Neural cell (in vitro differentiated cells): ENCODE measurements around the gene GFRA1. TPM values are rescaled to one million over a fixed set of nuclear protein-coding genes. Genes with fewer than 3 reads are reported as not detected.

Source experiments
- H2AFZ ChIP-seq: fragments of 200-600, 300-800 bp; sonication (generic), shearing (Covaris generic); 2 replicates; pipeline ENCODE4 v1.6.0; 2014; ENCODE audit warnings: low read depth, mild to moderate bottlenecking, antibody characterized with exemption, low read length, moderate library complexity
- H3F3A ChIP-seq: fragments of 200-600 bp; shearing (Covaris generic); 2 replicates; pipeline ENCODE4 v1.6.1; 2016; ENCODE audit warnings: mild to moderate bottlenecking, moderate library complexity, mixed read lengths, antibody characterized with exemption, low read length; ENCODE audit not compliant: insufficient read depth, poor library complexity, severe bottlenecking
- H3K27ac ChIP-seq: fragments of 200-600, 300-800 bp; sonication (generic), shearing (Covaris generic); 2 replicates; pipeline ENCODE4 v1.5.1; 2014; ENCODE audit warnings: mild to moderate bottlenecking, low read length, moderate library complexity
- H3K27me3 ChIP-seq: fragments of 300-800, 200-600 bp; sonication (generic), shearing (Covaris generic); 2 replicates; pipeline ENCODE4 v1.6.0; 2014; ENCODE audit warnings: mild to moderate bottlenecking, low read depth, low read length, moderate library complexity; ENCODE audit not compliant: insufficient read depth
- H3K36me3 ChIP-seq: fragments of 300-800, 200-600 bp; sonication (generic), shearing (Covaris generic); 2 replicates; pipeline ENCODE4 v1.5.1; 2014; ENCODE audit warnings: mild to moderate bottlenecking, antibody characterized with exemption, low read length, moderate library complexity; ENCODE audit not compliant: insufficient read depth
- H3K4me2 ChIP-seq: fragments of 300-800, 200-600 bp; sonication (generic), shearing (Covaris generic); 2 replicates; pipeline ENCODE4 v1.6.0; 2014; ENCODE audit warnings: mild to moderate bottlenecking, low read length
- H3K4me3 ChIP-seq: fragments of 300-800, 200-600 bp; sonication (generic), shearing (Covaris generic); 2 replicates; pipeline ENCODE4 v1.5.1; 2014; ENCODE audit warnings: mild to moderate bottlenecking, low read length, moderate library complexity
- H3K79me2 ChIP-seq: fragments of 200-600 bp; shearing (Covaris generic); replicated peaks from 2 replicates; pipeline ENCODE4 v1.6.0; 2014; ENCODE audit warnings: mild to moderate bottlenecking, low read length, moderate library complexity; ENCODE audit not compliant: insufficient read depth
- H3K9ac ChIP-seq: fragments of 300-800, 200-600 bp; sonication (generic), shearing (Covaris generic); 2 replicates; pipeline ENCODE4 v1.6.1; 2016; ENCODE audit warnings: mild to moderate bottlenecking, low read length, mixed read lengths
- H3K9me2 ChIP-seq: fragments of 200-600 bp; shearing (Covaris generic); 2 replicates; pipeline ENCODE4 v1.6.1; 2016; ENCODE audit warnings: mild to moderate bottlenecking, low read length, mixed read lengths; ENCODE audit not compliant: insufficient read depth
- H3K9me3 ChIP-seq: fragments of 200-600, 300-800 bp; sonication (generic), shearing (Covaris generic); 2 replicates; pipeline ENCODE4 v1.6.1; 2016; ENCODE audit warnings: mild to moderate bottlenecking, mixed run types, low read length, moderate library complexity, mixed read lengths
- H4K20me1 ChIP-seq: fragments of 200-600 bp; shearing (Covaris generic); 2 replicates; pipeline ENCODE4 v1.6.1; 2016; ENCODE audit warnings: mild to moderate bottlenecking, mixed run types; ENCODE audit not compliant: insufficient read depth
- CTCF ChIP-seq: fragments of 450-650 bp; IDR thresholded peaks from 2 replicates; pipeline ENCODE4 v1.5.1; 2014; ENCODE audit warnings: antibody characterized with exemption, mild to moderate bottlenecking, moderate library complexity; ENCODE audit not compliant: poor library complexity, severe bottlenecking
- EP300 ChIP-seq: fragments of 450-650 bp; conservative IDR thresholded peaks from 2 replicates; pipeline ENCODE4 v1.6.1; 2014; ENCODE audit warnings: antibody characterized with exemption, mild to moderate bottlenecking, moderate library complexity; ENCODE audit not compliant: poor library complexity, severe bottlenecking
- EZH2 ChIP-seq: fragments of 200-600, 300-800 bp; shearing (Covaris generic), sonication (generic); IDR thresholded peaks from 2 replicates; pipeline ENCODE4 v1.6.1; 2014; ENCODE audit warnings: antibody characterized with exemption, low read length, borderline replicate concordance, mild to moderate bottlenecking; ENCODE audit not compliant: insufficient read depth, poor library complexity, severe bottlenecking
- MXI1 ChIP-seq: fragments of 450-650 bp; conservative IDR thresholded peaks from 2 replicates; pipeline ENCODE4 v1.6.1; 2014; ENCODE audit warnings: antibody characterized with exemption, mild to moderate bottlenecking; ENCODE audit not compliant: poor library complexity, severe bottlenecking
- POLR2AphosphoS5 ChIP-seq: IDR thresholded peaks from 2 replicates; pipeline ENCODE4 v1.6.1; 2012
- RAD21 ChIP-seq: fragments of 450-650 bp; conservative IDR thresholded peaks from 2 replicates; pipeline ENCODE4 v1.6.1; 2014; ENCODE audit warnings: antibody characterized with exemption, mild to moderate bottlenecking, moderate library complexity
- REST ChIP-seq: IDR thresholded peaks from 2 replicates; pipeline ENCODE4 v1.6.1; 2012; ENCODE audit warnings: borderline replicate concordance
- SMC3 ChIP-seq: fragments of 450-650 bp; conservative IDR thresholded peaks from 2 replicates; pipeline ENCODE4 v1.6.1; 2014; ENCODE audit warnings: antibody characterized with exemption, mild to moderate bottlenecking, moderate library complexity; ENCODE audit not compliant: poor library complexity
- TAF1 ChIP-seq: IDR thresholded peaks from 2 replicates; pipeline ENCODE4 v1.6.1; 2012; ENCODE audit warnings: low read depth
- polyA plus RNA-seq: library from polyadenylated mRNA; depleted of rRNA; stranded (reverse); fragments of >200 nt; gene quantifications from 2 replicates; pipeline ENCODE4 v1.2.3, GENCODE V29; 2014

GFRA1 gene
- polyA plus RNA-seq, 1 donor from 2014 or later: 2.3 TPM

- H3K4me3 ChIP-seq: no peak overlapping the region
- H3K4me2 ChIP-seq: no peak overlapping the region
- no peaks in the 10 kb centered on the region for H3K36me3 ChIP-seq
- H3K9ac ChIP-seq: no peak overlapping the region
- H3K27me3 ChIP-seq: no peaks in the 10 kb centered on the region
- H3K27ac ChIP-seq: no peak overlapping the region
- H3K9me3 ChIP-seq: no peaks in the 10 kb centered on the region
- H2AFZ ChIP-seq: no peak overlapping the region
- H3F3A ChIP-seq: no peaks in the 10 kb centered on the region
- no peaks in the 10 kb centered on the region for H3K79me2 ChIP-seq
- no peaks in the 10 kb centered on the region for H3K9me2 ChIP-seq
- no peaks in the 10 kb centered on the region for H4K20me1 ChIP-seq
- TF ChIP-seq MXI1: no peak
Measured at GRCh38 chr10:116151076-116151475, 121.9 kb downstream of the GFRA1 start.

GRCh38 chr10:116150606-116151005 is 122.4 kb downstream of the GFRA1 start:
- no peak overlapping the region for H3K4me2 ChIP-seq
- no peak overlapping the region for H3K4me3 ChIP-seq
- H3K36me3 ChIP-seq: no peaks in the 10 kb centered on the region
- no peak overlapping the region for H2AFZ ChIP-seq
- TF ChIP-seq TAF1: no peak
- TF ChIP-seq CTCF: no peak
- no peak for TF ChIP-seq RAD21
- no peak for TF ChIP-seq MXI1
- no peak for TF ChIP-seq EP300
- TF ChIP-seq POLR2AphosphoS5: no peak
- no peak for TF ChIP-seq SMC3
- no peak for TF ChIP-seq REST
- TF ChIP-seq EZH2: no peak
- H3K79me2 ChIP-seq: no peaks in the 10 kb centered on the region
- H3K9me2 ChIP-seq: no peaks in the 10 kb centered on the region
- no peaks in the 10 kb centered on the region for H3F3A ChIP-seq
- no peaks in the 10 kb centered on the region for H4K20me1 ChIP-seq
- H3K9me3 ChIP-seq: no peaks in the 10 kb centered on the region
- H3K27ac ChIP-seq: no peak overlapping the region
- H3K27me3 ChIP-seq: no peaks in the 10 kb centered on the region
- H3K9ac ChIP-seq: no peak overlapping the region
